Peyer's patch (tissue), 4 donors: ENCODE measurements around the gene STK17B.

Experiments
- CTCF ChIP-seq, 6 experiments: fragments of 450-650 bp in 4 of 6; fragments of 200-600 bp in 2 of 6; sonication (generic) in 1 of 6; IDR thresholded peaks; one replicate each; pipeline ENCODE4 v1.5.1; 2017 to 2019; ENCODE audit warnings: antibody characterized with exemption in 6 of 6, mild to moderate bottlenecking in 3 of 6, moderate library complexity in 1 of 6
- POLR2A ChIP-seq, 2 donors: fragments of 450-650 bp; IDR thresholded peaks; one replicate each; pipeline ENCODE4 v1.5.1; 2017; ENCODE audit warnings: antibody characterized with exemption in 2 of 2, mild to moderate bottlenecking in 2 of 2, moderate library complexity in 2 of 2

- TF ChIP-seq CTCF (IDR thresholded peaks at IDR 0.05) (no peak), POLR2A (IDR thresholded peaks at IDR 0.05) (no peak)
Observed at GRCh38 chr2:196195302-196195701, 23.9 kb upstream of the STK17B start.
